HG03575 (cell line): ENCODE data around the gene LPAR2.
A peak's percentile ranks its signal among the peaks of the same experiment; 100 is the strongest.
"Not testable (repeated sequence)": the region's sequence is repeated elsewhere in the genome, so short reads cannot be mapped to it uniquely, and the experiment has no call there.

ENCODE experiments used
- ATAC-seq: cut with Tn5 transposase; IDR thresholded peaks from one replicate; pipeline ENCODE4 v1.9.1; 2021; ENCODE audit not compliant: unreplicated experiment, insufficient number of reproducible peaks, low FRiP score; ENCODE audit errors: extremely low read depth

LPAR2 gene

DNA sequence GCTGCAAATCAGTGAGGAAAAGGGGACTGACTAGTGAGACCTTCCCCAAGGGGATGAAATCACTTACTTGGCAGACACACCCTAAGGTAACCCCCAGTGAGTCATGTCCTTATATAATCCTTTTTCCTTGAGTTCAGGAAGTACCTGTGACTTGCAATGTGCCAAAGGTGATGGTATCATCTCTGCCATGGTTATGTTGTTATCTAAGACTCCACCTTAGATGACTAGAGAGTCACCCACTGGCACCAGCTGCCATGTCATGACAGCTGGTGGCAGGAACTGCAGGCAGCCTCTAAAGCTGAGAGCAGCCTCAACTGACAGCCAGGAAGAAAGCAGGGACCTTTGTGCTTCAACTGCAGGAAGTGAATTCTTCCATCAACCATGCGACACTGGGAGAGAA is 22.0 kb downstream of the LPAR2 start:
- ATAC-seq, result no peak

- no peak for ATAC-seq
These were observed 25.2 kb downstream of the LPAR2 start for GRCh38 chr19:19602713-19603324.

DNA sequence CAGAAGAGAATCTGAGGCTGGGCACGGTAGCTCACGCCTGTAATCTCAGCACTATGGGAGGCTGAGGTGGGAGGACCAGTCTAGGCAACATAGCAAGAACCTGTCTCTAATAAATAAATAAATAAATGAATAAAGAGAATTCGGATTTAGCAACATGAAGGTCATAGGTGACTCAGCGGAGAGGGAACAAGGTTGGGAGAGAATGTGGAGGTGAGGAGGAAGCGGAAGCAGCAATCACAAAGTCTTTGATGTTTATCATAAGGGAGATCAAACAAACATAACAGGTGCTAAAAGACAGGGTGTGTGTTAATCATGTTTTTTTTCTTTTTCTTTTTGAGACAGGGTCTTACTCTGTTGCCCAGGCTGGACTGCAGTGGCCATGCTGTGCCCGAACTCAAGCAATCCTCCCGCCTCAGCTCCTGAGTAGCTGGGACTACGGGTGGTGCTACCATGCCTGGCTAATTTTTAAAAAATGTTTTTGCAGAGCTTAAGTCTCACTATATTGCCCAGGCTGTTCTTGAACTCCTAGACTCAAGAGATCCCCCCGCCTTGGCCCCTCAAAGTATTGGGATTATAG is 25.8 kb downstream of the LPAR2 start:
- ATAC-seq, result no peak

GRCh38 chr19:19600793-19601330 is 27.2 kb downstream of the LPAR2 start:
- no peak for ATAC-seq

GRCh38 chr19:19598728-19599451 is 29.1 kb downstream of the LPAR2 start:
- not testable (repeated sequence) for ATAC-seq

DNA sequence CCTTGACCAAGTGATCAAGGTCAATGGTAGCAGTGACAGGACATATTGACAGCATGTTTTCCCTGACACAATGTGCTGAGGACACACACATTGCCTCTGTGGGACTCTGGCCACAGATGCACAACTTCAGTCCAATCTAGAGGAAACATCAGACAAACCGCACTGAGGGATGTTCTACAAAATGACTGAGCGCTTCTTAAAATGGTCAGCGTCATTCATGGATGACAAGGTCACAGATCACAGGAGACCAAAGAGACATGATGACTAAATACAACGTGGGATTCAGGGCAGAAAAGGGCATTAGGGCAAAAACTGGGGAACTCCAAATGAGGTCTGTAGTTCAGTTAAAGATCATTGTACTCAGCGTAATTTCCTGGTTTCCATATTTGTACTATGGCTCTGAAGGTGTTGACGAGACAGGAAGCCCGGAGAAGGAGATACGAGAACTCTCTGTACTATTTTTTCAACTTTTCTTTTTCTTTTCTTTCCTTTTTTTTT is 30.2 kb downstream of the LPAR2 start:
- peak; percentile 60 for ATAC-seq

DNA sequence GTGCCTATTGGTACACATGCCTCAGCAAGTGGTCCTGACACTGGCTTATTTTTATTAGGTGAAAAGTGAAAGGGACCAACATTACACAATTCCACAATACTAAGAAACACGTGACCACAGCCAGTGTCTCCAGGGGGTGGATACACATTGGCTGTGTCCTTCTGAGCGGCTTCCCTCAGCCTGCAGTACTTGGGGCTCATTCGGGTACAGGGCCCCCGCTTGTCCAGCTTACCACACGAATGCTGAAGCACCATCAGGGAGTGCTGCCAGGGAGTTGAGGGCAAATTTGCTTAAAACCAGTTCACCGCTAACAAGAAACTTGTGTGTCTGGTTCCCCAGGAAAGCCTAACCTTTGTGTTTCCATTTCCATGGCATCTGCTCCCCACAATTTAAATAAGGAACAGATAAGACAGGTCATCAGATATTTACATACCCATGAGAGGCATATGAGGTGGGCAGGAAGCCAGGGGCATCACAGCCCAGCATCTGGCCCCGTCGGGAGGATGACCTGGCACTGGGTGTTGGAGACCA is 32.8 kb downstream of the LPAR2 start:
- no peak for ATAC-seq

DNA sequence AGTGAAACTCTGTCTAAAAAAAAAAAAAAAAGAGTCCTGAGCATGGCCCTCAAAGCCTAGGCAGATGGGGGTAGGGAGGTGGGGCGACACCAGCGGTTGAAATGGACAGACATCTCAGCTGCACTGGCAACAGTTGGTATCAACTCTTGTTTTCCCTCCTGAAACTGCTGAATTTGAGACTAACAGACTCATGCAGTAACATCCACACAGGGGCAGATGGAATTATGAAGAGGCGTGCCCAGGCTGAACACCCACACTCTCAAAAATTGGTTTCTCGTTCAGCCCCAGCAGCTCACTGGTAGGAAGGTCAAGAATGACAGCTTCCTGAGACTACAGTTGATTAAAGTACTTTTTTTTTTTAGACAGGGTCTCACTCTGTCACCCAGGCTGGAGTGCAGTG is 33.6 kb downstream of the LPAR2 start:
- no peak for ATAC-seq

GRCh38 chr19:19592690-19593089 is 35.3 kb downstream of the LPAR2 start:
- ATAC-seq, result no peak

- no peak for ATAC-seq
These were observed 36.7 kb downstream of the LPAR2 start for GRCh38 chr19:19591133-19591825.

DNA sequence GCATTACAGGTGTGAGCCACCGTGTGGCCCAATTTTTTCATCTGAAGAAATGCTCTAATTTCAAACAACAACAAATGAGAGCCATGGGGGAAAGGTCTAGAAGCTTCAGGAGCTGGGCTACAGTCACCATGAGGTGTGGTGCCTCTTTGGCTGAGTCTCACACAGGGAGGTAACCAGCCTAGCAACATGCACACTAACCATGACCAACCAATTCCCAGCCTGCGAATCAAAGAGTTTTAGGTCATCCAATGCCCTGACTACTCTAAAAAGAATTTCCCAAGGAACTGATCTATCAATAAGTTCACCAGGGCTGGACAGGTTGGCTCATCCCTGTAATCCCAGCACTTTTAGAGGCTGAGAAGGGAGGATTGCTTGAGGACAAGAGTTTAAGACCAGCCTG is 39.5 kb downstream of the LPAR2 start:
- ATAC-seq, result no peak

- no peak for ATAC-seq
These were observed 40.2 kb downstream of the LPAR2 start for GRCh38 chr19:19587771-19588170.

- no peak for ATAC-seq
These were observed 43.7 kb downstream of the LPAR2 start for GRCh38 chr19:19584356-19584755.

DNA sequence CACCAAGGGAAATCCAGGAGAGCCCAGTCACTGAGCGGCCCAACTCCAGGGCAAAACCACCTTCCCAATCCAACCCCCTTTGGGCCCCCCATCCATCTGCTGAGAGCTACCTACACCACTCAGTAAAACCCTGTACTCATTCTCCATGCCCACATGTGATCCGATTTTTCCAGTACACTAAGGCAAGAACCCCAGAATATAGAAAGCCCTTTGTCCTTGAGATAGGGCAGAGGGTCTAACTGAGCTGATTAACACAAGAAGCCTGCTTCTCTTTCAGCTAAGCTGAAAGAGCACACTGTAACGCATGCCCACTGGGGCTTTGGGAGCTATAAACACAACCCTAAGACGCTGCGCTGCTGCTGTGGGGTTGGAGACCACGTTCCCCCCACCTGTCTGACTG is 45.5 kb downstream of the LPAR2 start:
- ATAC-seq, result no peak

GRCh38 chr19:19581391-19581790 is 46.6 kb downstream of the LPAR2 start:
- ATAC-seq, result no peak

DNA sequence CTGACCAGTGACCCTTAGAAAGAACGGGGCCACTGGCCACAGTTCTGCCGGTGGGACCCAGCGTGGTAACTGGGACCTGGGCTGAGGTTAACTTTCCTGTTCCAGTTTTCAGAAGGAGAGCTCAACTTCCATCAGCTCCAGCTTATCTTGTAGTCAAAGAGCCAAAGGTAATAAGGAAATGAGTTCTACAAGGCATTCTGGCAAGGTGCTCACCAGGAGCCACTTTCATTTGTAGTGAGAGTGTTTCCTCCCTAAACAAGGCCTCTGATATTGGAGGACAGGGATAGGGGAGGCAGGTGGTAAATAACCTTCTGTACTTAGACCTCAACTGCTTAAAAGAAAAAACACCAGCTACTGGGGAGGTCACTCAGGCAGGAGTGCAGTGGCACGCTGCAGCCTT is 47.6 kb downstream of the LPAR2 start:
- no peak for ATAC-seq

DNA sequence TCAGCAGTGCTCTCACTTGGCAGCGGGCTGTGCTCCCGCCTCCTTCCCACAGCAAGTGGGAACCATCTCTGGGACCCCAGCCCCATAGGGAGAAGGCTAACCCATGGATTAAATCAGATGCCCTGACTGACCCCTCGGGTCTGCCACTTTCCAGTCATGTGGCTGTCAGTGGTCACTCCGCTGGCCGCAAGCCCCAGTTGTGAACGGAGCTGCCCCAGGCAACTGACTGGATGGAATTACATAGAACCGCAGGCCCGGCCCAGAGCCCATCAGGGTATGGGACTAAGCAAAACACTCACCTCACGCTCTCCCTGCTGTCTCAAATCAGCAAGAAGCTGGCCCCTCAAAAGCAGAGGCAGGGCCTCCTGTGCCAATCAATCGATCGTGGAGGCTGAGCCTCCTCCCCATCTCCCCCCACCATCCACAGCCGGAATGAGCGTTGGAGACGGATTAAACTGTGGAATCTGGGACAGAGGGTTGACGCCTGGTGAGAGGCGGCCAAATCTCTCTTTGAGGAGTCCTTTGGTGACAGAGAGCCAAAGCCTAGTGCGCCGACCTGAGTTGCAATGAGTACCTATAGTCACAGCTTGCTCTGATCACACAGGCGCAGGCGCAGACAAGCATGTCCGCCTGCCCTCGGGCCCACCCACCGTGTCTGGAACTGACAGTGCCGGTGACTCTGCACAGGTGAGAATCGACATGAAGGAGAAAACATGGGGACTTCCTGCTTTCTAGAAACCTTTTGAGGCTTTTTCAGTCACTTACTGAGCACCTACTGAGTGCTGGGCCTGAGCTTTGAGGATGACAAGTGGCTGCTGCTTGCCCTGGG is 48.3 kb downstream of the LPAR2 start:
- no peak for ATAC-seq

DNA sequence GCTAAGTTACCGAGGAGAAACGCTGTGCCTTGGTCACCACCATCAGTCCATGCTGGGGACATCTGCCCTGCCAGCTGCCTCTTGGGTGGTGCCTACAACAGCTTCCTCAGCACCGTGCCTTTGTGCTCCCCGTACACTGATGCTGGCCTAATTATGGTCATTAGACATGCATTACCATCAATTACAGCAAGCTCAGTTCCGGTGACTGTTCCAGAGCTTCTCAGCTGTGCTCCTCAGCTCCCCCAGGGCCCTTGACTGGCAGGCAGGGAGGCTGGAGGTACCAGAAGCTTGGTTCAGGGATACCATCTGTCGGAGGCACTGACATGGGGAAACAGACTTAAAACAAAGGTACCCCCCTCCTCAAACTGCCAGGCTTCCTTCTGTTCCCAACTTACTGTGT is 49.8 kb downstream of the LPAR2 start:
- ATAC-seq, result no peak

- ATAC-seq, result no peak
These were observed 52.6 kb downstream of the LPAR2 start for GRCh38 chr19:19575411-19575810.
